Stomach (tissue), 4 donors: ENCODE measurements around the gene KDM8.

ENCODE experiments used
- EP300 ChIP-seq: sonication (generic); formaldehyde crosslinking; IDR thresholded peaks from one replicate; pipeline ENCODE4 v1.6.1; 2017; ENCODE audit warnings: antibody characterized with exemption
- POLR2A ChIP-seq, 4 donors: fragments of 450-650 bp; IDR thresholded peaks; one replicate each; pipeline ENCODE4 v1.6.1; 2016; ENCODE audit warnings: antibody characterized with exemption in 4 of 4, control low read depth in 2 of 4, mild to moderate bottlenecking in 1 of 4, moderate library complexity in 1 of 4
- POLR2AphosphoS5 ChIP-seq, 3 donors: sonication (generic); formaldehyde crosslinking; IDR thresholded peaks; one replicate each; pipeline ENCODE4 v1.6.1; 2016; ENCODE audit warnings: antibody characterized with exemption in 3 of 3
- TF ChIP-seq, protein P1 (sequence below), 7 experiments: fragments of 450-650 bp in 4 of 7; fragments of 200-600 bp in 3 of 7; sonication (generic) in 3 of 7; IDR thresholded peaks; one replicate each; pipeline ENCODE4 v1.5.1; 2016 to 2019; ENCODE audit warnings: antibody characterized with exemption in 7 of 7, control low read depth in 2 of 7, mild to moderate bottlenecking in 1 of 7

GRCh38 chr16:27209591-27209990 is 6.3 kb downstream of the KDM8 start:
- TF ChIP-seq, protein P1, sequence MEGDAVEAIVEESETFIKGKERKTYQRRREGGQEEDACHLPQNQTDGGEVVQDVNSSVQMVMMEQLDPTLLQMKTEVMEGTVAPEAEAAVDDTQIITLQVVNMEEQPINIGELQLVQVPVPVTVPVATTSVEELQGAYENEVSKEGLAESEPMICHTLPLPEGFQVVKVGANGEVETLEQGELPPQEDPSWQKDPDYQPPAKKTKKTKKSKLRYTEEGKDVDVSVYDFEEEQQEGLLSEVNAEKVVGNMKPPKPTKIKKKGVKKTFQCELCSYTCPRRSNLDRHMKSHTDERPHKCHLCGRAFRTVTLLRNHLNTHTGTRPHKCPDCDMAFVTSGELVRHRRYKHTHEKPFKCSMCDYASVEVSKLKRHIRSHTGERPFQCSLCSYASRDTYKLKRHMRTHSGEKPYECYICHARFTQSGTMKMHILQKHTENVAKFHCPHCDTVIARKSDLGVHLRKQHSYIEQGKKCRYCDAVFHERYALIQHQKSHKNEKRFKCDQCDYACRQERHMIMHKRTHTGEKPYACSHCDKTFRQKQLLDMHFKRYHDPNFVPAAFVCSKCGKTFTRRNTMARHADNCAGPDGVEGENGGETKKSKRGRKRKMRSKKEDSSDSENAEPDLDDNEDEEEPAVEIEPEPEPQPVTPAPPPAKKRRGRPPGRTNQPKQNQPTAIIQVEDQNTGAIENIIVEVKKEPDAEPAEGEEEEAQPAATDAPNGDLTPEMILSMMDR (IDR thresholded peaks at IDR 0.05) = no peak
- TF ChIP-seq POLR2A (IDR thresholded peaks at IDR 0.05) = no peak
- TF ChIP-seq POLR2AphosphoS5 (IDR thresholded peaks at IDR 0.05) = no peak
- no peak for TF ChIP-seq EP300
